NCI-H526 treated with DMSO at 0.1 percent for 48 hours (cell line): Measurements from ENCODE around the gene ITGA7.
"Not testable (repeated sequence)": the region's sequence is repeated elsewhere in the genome, so short reads cannot be mapped to it uniquely, and the experiment has no call there.

Experiments used
- DNase-seq: peaks from one replicate; lab custom pipeline; 2025; lab: John Stamatoyannopoulos, UW

Gene ITGA7

GRCh38 chr12:55681142-55682077, 26.3 kb downstream of the ITGA7 start:
- DNase-seq, result peak; percentile 39

DNA sequence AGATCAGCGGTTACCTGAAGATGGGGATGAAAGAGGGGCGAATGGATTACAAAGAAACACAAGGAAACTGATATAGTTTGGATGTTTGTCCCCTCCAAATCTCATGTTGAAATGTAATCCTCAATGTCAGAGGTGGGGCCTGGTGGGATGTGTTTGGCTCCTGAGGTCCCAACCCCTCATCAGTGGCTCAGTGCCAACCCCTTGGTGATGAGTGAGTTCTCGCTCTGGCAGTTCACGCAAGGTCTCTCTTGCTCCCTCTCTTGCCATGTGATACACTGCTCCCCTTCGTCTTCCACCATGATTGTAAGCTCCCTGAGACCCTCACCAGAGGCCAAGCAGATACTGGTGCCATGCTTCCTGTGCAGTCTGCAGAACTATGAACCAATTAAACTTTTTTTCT, 28.0 kb downstream of the ITGA7 start:
- DNase-seq, result no peak

GRCh38 chr12:55676707-55677106, 31.0 kb downstream of the ITGA7 start:
- DNase-seq, result no peak

DNA sequence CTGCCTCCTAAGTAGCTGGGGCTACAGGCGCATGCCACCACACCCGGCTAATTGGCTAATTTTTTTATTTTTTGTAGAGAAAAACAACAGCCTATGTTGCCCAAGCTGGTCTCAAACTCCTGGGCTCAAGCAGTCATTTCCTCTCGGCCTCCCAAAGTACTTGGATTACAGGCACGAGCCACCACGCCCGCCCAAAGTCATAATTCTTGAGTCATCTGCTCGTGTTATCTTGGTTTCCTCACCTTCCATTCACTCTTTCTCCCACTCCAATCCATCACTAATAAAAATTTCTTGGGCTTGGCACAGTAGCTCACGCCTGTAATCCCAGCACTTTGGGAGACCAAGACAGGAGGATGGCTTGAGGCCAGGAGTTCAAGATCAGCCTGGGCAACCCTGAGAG, 32.0 kb downstream of the ITGA7 start:
- DNase-seq, result no peak

GRCh38 chr12:55673638-55674037, 34.1 kb downstream of the ITGA7 start:
- DNase-seq, result no peak

- DNase-seq, result no peak
Observed at GRCh38 chr12:55671746-55672145, 36.0 kb downstream of the ITGA7 start.

DNA sequence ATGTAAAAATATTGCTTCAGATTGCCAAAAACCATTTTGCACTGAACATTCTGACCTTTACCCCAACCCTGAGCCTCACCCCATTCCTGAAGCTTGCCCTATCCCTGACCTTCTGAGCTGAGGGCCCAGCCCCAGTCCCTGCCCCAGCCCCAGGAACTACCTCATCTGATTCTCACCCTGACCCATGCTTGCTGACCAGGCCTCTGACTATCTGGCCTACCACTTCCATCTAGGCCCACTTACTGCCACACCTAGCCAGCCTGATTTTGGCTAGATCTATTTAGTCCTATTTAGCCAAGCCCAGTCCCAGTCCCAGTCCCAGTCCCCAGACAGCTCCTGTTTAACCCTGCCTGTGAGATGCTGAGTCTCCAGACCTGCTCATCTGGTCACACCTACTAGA, 37.4 kb downstream of the ITGA7 start:
- DNase-seq, result no peak

DNA sequence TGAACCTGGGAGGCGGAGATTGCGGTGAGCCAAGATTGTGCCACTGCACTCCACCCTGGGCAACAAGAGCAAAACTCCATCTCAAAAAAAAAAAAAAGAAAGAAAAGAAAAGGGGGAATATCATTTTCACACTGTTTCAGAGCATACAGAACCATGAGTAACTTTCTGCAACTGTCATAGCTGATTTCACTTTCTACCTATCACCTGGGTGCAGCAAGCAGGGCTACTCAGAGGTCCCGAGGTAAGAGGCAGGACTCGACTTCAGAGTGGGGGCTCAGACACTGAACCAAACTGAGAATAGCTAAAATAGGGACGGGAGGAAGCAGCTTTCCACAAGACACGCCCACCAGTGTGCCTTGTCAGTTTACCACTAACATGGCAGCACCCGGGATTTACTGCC, 41.2 kb downstream of the ITGA7 start:
- no peak for DNase-seq

DNA sequence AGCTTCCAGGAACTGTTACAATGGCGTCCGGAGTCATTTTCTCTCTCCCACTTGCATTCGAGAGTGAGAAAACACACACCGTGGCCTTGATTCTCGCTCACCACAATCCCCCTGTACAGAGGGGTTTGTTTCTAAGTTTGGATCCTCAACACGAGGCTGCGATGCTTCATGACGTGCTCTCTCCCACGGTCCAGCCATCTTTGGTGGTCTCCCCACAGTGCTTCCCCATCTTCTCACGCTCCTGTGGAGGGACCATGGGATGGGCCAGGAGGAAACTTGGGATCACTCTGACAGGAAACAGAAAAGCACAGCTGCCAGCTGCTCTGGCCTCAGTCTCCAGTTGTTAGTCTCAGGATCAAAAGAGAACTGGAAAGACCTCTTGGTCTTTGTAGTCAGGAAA, 42.9 kb downstream of the ITGA7 start:
- DNase-seq, result no peak

DNA sequence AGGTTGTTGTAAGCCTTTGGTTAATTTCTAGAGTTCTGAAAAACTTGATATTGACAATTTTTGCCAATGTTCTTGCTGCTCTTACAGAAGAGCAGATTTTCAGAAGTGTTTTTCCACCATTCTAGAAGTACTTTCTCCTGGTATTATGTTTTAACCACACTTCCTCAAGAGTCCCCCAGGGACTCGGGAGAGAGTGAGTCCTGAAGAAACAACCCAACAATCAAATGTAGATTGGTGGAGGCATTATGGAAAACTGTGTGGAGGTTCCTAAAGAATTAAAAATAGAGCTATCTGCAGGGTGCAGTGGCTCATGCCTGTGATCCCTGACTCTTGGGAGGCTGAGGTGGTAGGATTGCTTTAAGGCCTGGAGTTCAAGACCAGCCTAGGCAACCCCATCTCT, 44.3 kb downstream of the ITGA7 start:
- DNase-seq, result no peak

DNA sequence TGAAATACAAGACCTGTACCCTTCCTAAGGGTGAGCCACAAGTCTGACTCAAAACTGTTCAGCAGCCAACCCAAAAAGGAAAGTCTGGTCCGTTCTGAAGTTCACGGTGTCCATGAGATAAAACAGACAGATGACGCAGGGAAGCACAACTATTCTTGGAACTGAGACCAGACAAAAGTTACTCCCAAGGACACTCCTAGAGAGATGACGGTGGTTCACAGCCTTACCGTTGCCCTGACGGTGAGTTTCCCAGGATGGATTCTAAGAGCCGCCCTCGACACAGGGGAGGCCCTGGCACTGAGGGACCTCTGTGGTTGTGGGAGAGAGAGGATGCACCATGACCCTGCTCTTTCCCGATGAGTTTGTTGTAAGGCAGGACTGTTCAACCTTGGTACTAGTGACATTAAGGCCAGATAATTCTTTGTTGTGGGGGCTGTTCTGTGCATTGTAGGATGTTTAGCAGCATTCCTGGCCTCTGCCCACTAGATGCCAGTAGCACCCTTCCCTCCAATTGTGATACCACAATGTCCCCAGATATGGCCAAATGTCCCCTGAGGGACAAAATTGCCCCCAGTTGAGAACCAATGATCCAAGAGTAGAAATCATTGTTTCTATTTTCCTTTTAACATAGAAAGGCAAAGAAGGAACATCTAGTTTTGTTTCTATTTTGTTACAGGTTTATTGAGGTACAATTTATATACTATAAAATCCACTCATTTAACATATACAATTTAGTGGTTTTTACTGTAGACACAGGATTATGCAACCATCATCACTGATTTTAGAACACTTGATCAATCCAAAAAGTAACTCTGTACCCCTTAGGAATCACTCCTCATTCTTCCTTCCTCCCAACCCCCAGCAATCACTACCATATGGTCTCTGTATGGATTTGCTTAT, 48.0 kb downstream of the ITGA7 start:
- no peak for DNase-seq

GRCh38 chr12:55658635-55659391, 48.9 kb downstream of the ITGA7 start:
- DNase-seq, result no peak

DNA sequence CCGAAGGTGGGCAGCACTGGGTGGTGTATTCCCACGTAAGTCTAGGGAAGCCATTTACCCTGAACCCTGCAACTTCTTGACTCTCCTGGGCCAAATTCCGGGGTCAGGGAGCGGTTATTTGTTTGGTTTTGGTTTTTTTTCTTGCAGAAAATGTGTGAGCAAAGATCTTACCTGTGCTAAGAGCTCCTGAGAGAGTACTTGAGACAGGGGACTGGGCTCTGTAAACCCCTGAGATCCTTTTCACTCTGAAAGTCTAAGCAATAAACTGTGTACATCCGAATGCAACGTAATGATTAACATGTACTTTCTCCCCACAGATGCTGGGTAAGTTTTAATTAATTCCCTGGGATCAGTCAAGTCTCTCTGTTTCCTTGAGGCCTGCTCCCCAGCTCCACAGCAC, 49.5 kb downstream of the ITGA7 start:
- no peak for DNase-seq

DNA sequence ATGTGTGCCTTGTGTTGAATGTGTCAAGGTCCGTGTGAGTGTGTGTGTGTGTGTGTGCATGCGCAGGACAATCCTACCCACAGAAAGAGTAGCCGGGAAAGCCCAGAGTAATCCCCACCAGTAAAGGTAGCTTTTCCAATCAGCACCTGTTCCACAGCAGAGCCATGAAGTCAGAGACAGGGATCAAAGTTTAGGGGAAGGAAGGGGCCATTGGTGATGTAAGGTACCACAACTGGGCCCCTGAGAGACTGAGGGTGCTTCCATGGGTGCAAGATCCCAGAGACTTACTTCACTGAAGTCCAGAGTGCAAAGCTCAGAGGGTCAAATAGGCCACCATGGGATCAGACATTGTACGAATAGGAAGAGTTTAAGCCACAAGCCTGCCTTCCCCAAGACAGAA, 50.5 kb downstream of the ITGA7 start:
- no peak for DNase-seq

DNA sequence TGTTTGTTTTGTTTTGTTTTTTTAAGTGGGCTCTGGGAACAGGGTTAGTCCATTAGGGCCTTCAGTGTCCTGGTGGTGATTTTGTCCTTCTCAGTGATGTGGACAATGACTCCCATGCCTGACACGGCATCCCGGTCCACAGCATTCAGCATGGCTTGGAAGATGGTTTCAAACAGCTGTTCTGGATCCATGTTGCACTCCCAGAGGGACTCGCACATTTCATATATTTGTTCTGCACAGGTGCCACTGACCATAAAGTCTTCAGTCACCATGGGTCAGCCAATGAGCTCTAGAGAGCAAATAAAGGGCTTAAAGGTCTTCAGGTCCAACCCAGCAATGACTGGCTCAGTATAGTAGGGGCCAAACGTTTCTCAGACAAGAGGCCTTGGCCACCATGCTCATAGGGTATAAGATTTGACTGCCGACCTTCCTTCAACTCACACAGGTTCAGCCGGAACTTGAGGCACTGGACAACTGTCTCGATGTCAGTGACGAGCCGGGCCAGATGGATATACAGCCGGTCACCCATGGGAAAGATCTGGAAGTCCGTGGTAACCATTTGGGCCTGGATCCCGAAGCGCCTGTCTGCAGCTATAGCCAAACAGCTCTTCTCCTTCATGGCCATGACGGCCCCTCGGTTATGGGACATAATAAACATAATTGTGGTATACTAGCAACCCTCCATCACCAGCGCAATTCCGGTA, 53.0 kb downstream of the ITGA7 start:
- no peak for DNase-seq

DNA sequence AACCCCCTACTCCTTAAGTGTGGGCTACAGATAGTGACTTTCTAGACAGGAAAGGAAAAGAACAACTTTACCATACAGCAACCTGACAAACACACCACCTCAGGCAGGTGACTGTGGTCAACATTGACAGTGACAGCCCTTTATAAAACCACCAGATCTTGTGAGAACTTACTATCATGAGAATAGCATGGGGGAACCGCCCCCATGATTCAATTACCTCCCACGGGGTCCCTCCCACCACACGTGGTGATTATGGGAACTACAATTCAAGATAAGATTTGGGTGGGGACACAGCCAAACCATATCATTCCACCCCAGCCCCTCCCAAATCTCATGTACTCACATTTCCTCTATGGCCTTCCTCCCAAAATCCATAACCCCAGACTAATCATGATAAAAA, 54.7 kb downstream of the ITGA7 start:
- DNase-seq, result no peak

DNA sequence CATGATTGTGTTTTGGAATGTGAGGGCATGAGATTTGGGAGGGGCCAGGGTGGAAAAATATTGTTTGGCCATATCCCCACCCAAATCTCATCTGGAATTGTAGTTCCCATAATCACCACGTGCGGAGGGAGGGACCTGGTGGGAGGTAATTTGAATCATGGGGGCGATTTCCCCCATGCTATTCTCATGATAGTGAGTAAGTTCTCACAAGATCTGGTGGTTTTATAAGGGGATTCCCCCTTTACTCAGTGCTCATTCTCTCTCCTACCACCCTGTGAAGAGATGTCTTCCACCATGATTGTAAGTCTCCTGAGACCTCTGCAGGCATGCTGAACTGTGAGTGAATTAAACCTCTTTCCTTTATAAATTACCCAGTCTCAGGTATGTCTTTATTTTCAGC, 55.4 kb downstream of the ITGA7 start:
- DNase-seq, result no peak

DNA sequence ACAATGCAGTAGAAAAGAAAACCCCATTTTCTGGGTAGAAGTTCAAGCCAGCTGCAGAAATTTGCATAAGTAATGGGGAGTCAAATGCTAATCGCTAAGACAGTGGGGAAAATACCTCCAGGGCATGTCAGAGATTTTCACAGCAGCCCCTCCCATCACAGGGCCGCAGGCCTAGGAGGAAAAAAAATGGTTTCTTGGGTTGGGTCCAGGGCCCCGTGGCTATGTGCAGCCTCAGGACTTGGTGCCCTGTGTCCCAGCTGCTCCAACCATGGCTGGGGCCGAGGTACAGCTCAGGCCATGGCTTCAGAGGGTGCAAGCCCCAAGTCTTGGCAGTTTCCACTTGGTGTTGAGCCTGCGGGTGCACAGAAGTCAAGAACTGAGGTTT, 56.4 kb downstream of the ITGA7 start:
- DNase-seq, result no peak

GRCh38 chr12:55650620-55651298, 56.9 kb downstream of the ITGA7 start:
- DNase-seq, result not testable (repeated sequence)

GRCh38 chr12:55647027-55647426, 60.7 kb downstream of the ITGA7 start:
- no peak for DNase-seq

DNA sequence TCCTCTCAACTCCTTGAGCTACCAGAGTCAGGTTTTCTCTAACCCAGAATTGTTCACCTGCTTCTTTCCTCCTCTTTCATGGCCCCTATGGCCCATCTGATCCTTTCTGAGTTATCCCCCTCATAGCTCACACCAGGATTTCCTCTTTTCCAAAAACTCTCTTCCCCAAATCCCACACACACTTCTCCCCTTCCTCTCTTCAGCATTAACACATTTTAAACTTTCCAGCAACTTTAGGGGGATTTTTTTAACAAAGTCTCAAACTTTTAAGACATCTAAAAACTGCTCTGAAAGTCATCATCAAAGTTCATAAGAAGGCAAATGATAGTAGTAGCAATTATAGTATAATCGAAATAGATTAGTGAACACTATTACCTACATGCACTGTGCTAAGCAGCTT, 63.1 kb downstream of the ITGA7 start:
- DNase-seq, result no peak
